ENCODE data around the gene HDHD5. TPM values are rescaled to one million over a fixed set of nuclear protein-coding genes. Genes with fewer than 3 reads are reported as not detected.

Gene HDHD5
- total and polyA plus RNA-seq, 10 donors, result 25.4 to 47.6 (median 32.3) TPM

DNA sequence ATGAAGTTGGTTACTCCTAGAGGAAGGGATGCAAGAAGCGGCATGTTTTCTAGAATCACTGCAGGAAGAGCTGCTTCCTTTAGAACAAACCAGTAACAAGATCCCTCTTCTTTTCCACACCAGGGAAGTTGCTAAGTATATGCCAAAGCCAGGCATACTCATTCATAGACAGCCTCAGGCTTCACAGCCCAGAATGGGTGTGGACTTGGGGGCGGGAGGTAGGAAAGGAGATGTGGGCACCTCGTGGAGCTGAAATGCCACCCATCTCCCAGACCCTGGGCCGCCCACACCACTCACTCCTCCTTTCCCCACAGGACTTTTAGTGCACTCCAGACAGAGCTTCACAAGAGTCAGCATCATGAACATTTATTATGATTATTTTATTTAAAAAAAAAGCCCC, 21.9 kb downstream of the HDHD5 start:
- peaks cover 3 to 72% (median 38%) of the 10 kb centered on the region in 6 donors for H3K36me3 ChIP-seq
- no peak for TF ChIP-seq POLR2A (IDR thresholded peaks at IDR 0.05)
- no peak for TF ChIP-seq POLR2AphosphoS5 (IDR thresholded peaks at IDR 0.05)
- TF ChIP-seq, protein P1, sequence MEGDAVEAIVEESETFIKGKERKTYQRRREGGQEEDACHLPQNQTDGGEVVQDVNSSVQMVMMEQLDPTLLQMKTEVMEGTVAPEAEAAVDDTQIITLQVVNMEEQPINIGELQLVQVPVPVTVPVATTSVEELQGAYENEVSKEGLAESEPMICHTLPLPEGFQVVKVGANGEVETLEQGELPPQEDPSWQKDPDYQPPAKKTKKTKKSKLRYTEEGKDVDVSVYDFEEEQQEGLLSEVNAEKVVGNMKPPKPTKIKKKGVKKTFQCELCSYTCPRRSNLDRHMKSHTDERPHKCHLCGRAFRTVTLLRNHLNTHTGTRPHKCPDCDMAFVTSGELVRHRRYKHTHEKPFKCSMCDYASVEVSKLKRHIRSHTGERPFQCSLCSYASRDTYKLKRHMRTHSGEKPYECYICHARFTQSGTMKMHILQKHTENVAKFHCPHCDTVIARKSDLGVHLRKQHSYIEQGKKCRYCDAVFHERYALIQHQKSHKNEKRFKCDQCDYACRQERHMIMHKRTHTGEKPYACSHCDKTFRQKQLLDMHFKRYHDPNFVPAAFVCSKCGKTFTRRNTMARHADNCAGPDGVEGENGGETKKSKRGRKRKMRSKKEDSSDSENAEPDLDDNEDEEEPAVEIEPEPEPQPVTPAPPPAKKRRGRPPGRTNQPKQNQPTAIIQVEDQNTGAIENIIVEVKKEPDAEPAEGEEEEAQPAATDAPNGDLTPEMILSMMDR (IDR thresholded peaks at IDR 0.05 in 8 of 11, conservative IDR thresholded peaks at IDR 0.05 in 3 of 11), result no peak
- H3K27me3 ChIP-seq (replicated peaks in 1 of 7), result no peaks in the 10 kb centered on the region
- intact Hi-C loops (cut with DNase I; ENCODE audit: low total_unique reads), result no loop called here
- no peak overlapping the region for H3K27ac ChIP-seq
- H3K4me1 ChIP-seq, result peaks cover 0 to 9% (median 0%) of the 10 kb centered on the region in 6 donors
- no peaks in the 10 kb centered on the region for H3K9me3 ChIP-seq
- 76 to 85% (median 80%) methylated on average over 4 of the region's 4 CpGs for WGBS, 5 donors
- DNase-seq, result peak; percentile 31
- H3K4me3 ChIP-seq, result no peak overlapping the region

DNA sequence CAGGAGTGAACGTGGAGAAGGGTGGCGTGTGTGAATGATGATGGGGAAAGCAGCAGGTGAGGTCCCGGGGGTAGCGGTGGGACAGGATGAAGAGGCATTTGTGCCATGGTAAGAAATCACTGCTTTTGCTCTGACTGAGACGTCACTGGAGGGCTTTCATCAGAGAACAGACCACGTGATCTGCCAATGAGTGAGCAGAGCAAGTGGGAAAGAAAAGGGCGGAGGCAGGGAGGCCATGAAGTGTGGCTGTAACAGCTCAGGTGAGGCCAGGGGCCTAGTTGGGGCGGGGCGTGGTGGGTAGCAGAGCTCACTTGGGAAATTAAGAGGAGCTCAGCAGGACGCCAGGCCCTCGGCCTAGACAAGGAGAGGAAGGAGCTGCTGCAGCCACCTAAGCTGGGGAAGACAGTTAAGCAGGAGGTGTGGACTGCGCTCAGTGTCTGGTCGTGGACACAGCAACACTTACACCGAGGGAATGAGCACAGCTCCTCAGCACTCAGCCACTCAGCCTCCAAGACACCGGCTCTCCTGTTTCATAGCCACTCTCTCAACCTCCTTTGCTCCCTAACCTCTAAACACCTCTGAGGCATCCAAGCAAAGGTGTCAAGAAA, 23.8 kb downstream of the HDHD5 start:
- H3K9me3 ChIP-seq, result no peaks in the 10 kb centered on the region
- intact Hi-C loops (cut with DNase I; ENCODE audit: low total_unique reads), result no loop called here
- H3K27ac ChIP-seq, result no peak overlapping the region
- no peak for TF ChIP-seq POLR2A (IDR thresholded peaks at IDR 0.05)
- TF ChIP-seq, protein P1 (IDR thresholded peaks at IDR 0.05 in 8 of 11, conservative IDR thresholded peaks at IDR 0.05 in 3 of 11), result no peak
- peak; percentile 44 for DNase-seq
- no peak overlapping the region for H3K4me3 ChIP-seq
- WGBS, 5 donors, result 84 to 94% (median 86%) methylated on average over 15 of the region's 15 CpGs
- H3K4me1 ChIP-seq, result no peaks in the 10 kb centered on the region
- H3K27me3 ChIP-seq (replicated peaks in 1 of 7), result no peaks in the 10 kb centered on the region
- H3K36me3 ChIP-seq, result peaks cover 0 to 52% (median 24%) of the 10 kb centered on the region in 6 donors

DNA sequence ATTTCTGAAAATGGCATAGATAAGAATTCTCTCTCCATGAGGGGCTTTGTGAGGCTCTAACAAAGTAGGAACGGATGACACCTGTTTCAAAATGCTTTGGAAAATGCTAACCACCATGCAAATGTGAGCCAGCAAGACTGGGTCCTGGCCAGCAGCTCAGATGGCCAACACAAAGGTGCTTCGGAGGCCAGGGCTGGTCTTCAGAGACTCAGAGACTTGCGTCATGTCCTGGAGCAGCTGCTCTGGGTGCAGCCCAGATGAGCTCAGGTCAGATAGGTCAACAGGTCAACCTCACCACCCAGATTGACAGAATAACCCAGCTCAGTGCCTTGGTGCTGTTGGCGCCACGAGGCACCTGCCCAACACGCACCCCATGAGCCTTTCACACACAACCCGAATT, 25.9 kb downstream of the HDHD5 start:
- DNase-seq, result no peak
- 89 to 97% (median 94%) methylated on average over 6 to 7 of the region's 7 CpGs for WGBS, 5 donors

DNA sequence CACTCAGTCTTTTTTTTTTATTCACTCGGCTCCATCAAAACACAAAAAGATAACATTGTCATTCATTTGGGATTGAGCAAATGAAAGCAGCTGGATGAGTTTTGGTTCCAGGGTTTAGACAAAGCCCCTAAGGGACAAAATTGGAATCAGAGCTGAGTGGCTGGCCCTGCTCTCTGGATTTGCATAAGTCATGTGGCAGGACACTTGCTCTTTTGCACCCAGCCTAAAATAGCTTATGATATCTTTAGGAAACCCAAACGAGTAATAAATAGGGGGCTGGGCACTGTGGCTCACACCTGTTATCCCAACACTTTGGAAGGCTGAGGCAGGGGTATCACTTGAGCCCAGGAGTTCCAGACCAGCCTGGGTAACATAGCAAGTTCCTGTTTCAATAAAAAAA, 27.0 kb downstream of the HDHD5 start:
- no peaks in the 10 kb centered on the region for H3K4me1 ChIP-seq
- TF ChIP-seq POLR2A (IDR thresholded peaks at IDR 0.05) (no peak), POLR2AphosphoS5 (IDR thresholded peaks at IDR 0.05) (no peak)
- TF ChIP-seq, protein P1 (IDR thresholded peaks at IDR 0.05 in 8 of 11, conservative IDR thresholded peaks at IDR 0.05 in 3 of 11), result no peak
- no peak overlapping the region for H3K27ac ChIP-seq
- 50 to 62% (median 53%) methylated on average over 2 of the region's 2 CpGs for WGBS, 5 donors
- H3K9me3 ChIP-seq, result no peaks in the 10 kb centered on the region
- peaks cover 0 to 21% (median 2%) of the 10 kb centered on the region in 6 donors for H3K36me3 ChIP-seq
- no peak for DNase-seq
- intact Hi-C loops (cut with DNase I; ENCODE audit: low total_unique reads), result no loop called here
- no peaks in the 10 kb centered on the region for H3K27me3 ChIP-seq (replicated peaks in 1 of 7)
- no peak overlapping the region for H3K4me3 ChIP-seq

More for the DNA sequence above, 25.9 kb downstream of the HDHD5 start:
- H3K27me3 ChIP-seq (replicated peaks in 1 of 7), result no peaks in the 10 kb centered on the region
- H3K36me3 ChIP-seq, result peaks cover 0 to 31% (median 12%) of the 10 kb centered on the region in 6 donors
- TF ChIP-seq POLR2AphosphoS5 (IDR thresholded peaks at IDR 0.05), result no peak
- H3K9me3 ChIP-seq, result no peaks in the 10 kb centered on the region
- intact Hi-C loops (cut with DNase I; ENCODE audit: low total_unique reads), result no loop called here
- no peak overlapping the region for H3K27ac ChIP-seq
- H3K4me3 ChIP-seq, result no peak overlapping the region
- no peaks in the 10 kb centered on the region for H3K4me1 ChIP-seq
